IPS-NIHi7 (cell line): ENCODE results near the gene IGFN1.
A peak's percentile ranks its signal among the peaks of the same experiment; 100 is the strongest.
"Not testable (repeated sequence)": the region's sequence is repeated elsewhere in the genome, so short reads cannot be mapped to it uniquely, and the experiment has no call there.

Experiments
- DNase-seq: peaks from one replicate; pipeline ENCODE4 v3.0.0; 2012; ENCODE audit warnings: mixed read lengths; ENCODE audit errors: extremely low spot score

The IGFN1 gene

DNA sequence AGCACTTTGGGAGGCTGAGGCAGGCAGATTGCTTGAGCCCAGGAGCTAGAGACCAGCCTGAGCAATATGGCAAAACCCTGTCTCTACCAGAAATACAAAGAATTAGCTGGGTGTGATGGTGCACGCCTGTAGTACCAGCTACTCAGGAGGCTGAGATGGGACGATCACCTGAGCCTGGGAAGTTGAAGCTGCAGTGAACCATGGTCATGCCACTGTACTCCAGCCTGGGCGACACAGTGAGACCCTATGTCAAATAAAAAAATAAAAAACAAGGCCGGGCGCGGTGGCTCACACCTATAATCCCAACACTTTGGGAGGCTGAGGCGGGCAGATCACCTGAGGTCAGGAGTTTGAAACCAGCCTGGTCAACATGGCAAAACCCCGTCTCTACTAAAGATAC is 27.6 kb upstream of the IGFN1 start:
- DNase-seq = not testable (repeated sequence)

DNA sequence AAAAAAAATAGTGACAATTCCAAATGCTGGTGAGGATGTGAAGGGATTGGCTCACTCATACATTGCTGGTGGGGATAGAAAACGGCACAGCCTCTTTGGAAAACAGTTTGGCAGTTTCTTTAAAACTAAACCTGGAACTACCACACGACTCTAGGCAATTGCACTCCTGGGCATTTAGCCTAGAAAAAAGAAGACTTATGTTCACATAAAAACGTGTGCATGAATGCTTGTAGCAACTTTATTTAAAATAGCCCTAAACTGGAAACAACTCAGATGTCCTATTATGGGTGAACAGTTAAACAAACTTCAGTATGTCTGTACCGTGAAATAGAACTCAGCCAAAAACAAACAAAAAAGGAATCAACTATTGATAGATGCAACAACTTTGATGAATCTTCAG is 26.9 kb upstream of the IGFN1 start:
- DNase-seq = no peak

DNA sequence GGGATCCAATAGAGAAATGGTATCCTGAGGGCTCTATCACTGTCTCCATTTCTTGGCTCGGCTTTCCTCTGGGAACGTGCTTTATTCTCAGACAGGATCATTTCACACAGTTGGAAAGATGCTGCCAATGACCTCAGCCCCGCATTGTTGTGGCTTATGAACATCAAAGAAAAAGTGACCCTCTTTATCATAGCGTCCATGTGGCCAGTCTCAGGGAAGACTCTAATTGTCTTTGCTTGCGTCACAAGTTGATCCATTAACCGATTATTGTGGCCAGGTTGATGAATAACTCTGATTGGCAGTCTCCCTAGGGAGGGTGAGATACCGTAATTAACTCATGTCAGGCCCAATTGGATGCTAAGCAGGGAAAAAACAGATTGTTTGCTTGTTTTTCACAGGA is 26.0 kb upstream of the IGFN1 start:
- no peak for DNase-seq

DNA sequence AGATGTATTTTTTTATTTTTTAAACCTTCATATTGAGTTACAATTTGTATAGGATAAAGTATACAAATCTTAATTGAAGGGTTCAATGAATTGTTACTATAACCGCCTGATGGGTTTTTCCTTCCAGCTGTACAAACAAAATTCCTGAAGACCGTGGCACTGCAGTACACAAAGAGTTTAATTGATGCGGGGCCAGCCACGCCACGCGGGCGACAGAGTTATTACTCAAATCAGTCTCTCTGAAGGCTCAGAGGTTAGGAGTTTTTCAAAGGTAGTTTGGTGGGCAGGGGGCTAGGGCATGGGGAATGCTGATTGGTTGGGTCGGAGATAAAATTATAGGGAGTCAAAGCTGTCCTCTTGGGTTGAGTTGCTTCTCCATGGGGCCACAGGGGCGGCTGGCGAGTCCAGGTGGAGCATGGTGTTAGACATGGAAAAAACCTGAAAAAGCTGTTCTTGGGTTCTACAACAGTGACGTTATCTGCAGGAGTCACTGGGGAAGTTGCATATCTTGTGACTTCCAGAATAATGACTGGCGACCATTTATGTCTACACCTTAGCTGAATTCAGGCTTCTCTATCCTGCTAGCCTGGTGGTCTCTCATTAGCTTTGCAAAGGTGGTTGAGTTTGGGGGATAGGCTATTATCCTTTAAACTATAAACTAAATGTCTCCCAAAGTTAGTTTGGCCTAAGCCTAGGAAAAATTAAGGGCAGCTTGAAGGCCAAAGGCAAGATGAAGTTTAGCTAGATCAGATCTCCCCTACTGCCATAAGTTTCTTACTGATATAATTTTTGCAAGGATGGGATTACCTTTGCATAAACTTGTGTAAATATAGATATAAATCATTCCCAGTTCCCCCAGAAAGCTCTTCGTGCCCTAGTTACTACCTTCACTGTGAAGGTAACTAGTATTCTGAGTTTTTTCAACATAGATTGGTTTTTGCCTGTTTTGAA is 23.3 kb upstream of the IGFN1 start:
- DNase-seq = no peak

DNA sequence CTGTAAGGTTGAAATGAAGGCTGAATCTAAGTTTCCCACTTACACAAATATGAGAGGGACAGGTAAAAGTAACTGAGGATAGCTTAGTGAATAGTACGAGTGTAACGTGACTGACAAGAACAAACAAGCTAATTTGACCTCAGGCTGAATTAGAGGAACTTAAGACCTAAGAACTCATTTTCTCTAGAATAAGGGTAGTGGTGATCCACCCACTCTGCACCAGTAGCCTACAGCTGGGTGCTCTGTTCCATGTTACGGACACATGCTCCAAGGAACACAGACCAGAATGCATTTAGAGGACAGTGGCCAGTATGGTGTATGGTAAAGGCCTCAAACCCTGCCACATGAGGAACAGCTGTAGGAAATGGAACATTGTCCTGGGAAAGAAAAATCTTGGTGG is 21.4 kb upstream of the IGFN1 start:
- DNase-seq = no peak

DNA sequence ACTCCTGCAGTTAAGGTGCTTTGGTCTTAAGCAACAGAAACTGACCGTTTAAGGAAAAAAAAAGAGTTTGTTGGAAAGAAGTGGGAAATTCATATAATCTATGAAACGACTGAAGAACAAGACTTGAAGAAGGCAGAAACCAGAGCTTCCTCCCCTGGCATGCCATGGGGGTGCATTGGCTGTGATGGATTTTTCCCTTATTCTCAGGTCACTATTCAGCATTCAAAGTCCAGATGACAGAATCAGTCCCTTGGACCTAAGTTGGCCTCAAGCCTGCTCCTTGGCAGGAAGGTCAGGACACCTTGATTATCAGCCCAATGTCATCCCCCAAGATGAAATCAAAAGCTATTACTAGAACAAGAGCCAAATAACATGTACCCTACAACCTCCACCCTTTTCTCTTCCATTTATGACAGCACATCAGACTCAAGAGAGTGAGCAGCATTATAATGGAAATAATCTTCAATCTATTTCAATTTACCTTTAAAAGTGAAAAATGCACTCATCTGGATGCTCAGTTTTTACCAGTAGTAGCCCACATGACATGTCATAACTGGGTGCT is 20.6 kb upstream of the IGFN1 start:
- no peak for DNase-seq

DNA sequence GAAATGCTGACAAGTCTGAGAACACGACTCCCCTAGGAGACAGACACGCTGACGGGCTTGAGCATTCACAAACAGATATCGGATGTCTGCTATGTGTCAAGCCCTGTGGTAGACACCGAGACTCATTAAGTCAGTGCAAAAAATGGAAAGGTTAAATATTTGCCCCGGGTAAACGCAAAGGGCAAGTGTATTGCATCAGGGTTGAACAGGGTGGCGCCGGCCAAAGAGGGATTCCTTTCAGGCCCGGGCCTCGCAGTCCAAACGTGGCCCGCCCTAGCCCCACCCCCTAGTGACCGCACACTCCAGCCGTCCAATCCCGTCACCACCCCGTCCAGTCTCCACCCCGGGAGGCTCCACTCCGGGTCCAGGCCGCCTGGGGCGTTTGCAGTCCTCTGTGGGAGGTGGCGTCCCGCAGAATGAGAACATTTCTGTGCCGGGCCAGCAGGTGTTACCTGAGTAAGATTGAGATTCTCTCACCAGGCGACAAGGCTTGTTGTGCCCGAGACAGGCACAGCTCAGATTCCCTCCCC is 20.0 kb upstream of the IGFN1 start:
- DNase-seq = peak; percentile 98

DNA sequence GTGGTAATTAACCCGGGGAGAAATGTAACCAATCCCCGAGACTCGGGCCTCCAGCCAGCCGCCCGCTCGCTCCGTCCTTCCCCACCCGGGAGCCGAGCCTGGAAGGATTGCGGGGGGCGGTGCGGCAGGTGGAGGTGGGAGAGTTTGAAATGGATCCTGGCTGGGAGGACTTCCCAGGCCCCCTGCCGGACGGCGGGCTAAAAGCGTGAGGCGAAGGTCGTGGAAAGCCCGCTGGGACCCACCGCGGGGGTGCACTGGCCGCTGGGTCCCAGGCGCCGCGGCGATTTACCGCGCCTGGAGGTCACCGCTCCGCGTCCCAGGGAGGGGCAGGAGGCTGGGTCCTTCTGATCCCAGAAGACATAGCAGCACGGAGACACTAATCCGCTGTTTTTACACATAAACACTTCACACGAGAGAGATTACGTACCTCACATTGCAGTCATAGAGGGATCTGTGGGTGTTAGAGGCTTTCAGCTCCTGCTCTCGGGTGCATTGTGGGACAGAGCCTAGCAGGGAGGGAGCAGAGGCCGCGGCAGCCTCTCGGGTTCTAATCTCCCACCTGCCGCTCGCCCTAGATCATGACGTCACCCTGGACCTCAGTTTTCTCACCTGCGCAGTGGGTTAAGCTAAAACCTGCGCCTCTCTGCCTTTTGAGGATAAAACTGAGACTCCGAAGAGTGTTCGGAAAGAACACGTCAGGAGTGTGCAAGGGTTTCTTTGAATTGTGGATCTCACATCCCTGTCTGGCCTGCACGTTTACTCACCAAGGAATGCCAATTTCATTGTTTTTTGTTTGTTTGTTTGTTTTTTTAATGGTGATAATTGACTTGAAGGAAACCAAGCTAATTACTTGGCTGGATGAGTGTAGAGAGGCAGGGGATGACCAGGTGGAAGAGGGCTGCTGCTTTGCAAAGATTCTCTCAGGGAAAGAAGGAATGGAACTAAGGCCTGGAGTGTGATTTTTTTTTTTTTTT is 19.3 kb upstream of the IGFN1 start:
- DNase-seq = peak; percentile 60

DNA sequence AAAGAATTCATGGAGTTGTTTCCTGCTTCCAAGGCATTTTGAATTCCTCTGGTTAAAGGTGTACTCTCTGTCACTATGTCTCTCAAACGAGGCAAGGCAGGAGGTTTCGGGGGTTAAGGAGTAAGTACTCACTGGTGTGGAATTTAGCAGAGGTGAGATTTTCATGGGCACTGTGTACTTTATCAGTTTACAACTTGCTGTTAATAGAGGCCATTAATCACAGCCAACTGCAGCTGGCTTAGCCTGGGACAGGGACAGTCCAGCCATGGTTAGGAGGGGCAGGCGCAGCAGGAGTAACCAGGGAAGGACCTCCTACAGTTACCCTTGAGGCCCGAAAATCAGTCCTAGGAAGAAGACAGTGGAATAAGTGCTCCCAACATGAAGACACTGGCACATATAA is 18.3 kb upstream of the IGFN1 start:
- no peak for DNase-seq

DNA sequence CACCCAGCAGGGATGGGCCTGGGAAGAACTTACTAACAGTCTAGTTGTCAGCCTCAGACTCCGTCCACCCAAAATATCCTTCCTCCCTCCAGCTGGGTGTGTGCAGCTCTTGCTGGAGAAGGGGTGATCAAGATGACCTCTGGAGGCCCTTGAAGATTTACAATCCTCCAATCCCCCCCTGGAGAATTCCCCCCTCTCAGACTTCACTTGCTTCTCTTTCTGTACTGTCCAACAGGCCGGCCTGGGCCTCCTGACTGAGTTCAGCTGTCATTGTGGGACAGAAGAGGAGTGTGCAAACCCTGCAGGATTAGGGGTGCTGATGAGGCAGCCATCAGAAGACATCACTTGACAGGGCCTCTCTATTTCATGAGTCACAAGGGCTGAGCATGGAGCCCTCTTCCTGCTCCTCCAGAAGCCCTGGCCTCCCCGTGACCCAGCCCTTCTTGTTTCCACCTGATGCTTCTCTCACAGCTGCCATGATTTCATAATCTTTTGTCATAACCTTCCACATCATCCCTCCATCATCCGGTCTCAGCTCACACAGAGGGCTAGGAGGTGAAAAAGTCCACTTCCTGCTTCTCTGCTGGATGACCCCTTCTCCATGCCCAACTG is 17.5 kb upstream of the IGFN1 start:
- no peak for DNase-seq

DNA sequence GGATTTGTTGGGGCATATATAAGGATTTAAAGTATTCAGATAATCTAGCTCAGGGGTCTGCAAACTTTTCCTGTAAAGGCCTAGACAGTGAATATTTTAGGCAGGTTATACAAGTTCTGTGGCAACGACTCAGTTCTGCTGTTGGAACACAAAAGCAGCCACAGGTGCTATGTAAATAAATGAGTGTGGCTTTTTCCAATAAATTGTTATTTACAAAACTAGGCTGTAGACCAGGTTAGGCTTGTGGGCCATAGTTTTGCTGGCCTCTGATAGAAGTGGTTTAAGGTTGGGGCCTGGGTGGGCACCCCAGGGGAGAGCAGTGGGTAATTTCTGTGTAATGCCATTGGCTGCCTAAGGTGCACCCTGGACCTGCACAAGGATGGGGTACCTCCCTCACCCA is 16.9 kb upstream of the IGFN1 start:
- no peak for DNase-seq

DNA sequence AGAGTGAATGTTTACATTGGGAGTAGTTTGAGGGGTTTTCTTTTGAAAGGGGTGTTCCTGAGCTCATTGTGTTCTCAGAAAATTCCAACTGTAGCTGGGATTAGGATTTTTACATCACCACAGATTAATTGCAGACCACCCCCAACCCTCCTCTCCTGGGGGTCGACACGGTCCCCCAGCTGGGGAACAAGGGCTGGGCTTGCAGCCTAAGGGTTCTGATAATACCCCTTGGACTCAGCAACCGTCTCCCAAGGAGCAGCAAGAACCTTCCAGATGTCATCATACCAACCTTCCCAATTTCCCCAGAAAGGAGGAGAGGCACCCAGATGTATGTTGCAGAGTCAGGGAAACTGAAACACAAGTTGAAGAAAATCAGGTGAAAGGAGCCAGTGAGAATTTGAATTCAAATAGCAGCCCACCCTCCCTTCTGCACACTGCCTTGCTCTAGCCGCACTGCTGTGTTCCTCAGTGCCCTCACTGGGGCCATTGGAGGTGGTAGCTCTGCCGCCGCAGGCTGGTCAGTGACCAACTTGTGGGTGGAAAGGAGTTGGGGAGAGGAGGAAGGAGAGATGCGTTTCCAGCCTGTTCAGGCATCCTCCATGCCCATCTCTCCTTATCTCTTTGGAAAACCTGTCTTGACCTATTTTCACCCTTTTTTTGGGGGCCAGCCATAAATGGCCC is 14.7 kb upstream of the IGFN1 start:
- DNase-seq = no peak

DNA sequence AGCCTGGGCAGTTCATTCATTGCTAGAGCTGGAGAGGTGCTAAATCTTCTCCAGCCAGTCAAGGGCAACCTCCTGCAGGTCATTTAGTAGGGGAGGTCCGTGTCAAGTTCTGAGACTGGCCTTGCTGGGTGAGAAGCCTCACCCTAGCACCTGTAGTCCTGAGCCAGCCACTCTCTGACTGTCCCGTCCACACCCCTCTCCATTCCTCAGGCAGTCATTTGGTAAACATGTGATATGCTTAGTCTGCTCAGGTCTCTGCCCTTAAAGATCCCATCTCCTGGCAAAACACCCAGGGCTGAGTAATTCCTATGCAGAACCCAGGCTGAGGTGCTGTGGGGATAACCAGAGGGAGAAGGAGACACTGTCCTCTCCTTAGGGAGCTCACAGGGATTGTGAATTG is 13.7 kb upstream of the IGFN1 start:
- DNase-seq = no peak

DNA sequence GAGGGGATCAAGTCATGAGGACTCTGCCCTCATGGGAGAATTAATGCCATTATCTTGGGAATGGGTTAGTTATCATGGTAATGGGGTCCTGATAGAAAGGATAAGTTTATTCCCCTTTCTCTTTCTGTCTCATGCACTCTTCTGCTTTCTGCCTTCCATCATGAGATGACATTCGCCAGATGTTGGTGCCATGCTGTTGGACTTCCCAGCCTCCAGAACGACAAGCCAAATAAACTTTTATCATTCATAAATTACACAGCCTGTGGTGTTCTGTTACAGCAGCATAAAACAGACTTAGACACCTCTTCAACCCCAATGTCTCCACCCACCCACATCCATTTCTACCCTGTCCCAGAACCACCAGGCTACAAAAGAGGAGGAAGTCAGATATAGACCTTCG is 11.9 kb upstream of the IGFN1 start:
- DNase-seq = no peak

DNA sequence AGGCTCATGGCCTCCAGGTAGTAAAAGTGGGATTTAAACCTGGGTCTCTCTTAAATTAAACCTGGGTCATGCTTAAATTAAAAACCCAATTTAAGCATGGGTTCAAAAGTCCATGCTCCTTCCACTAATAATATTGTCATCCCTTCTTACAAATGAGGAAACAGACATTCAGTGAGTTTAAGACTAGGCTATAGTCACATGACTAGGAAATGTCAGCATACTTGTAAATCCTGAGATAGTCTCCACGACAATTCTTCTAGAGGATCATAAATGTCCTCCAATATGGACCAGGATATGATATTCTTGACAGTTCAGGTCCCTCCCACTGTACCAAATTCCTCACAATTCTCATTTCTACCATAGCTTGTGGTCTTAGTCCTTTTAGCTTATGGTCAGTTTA is 10.5 kb upstream of the IGFN1 start:
- DNase-seq = no peak

DNA sequence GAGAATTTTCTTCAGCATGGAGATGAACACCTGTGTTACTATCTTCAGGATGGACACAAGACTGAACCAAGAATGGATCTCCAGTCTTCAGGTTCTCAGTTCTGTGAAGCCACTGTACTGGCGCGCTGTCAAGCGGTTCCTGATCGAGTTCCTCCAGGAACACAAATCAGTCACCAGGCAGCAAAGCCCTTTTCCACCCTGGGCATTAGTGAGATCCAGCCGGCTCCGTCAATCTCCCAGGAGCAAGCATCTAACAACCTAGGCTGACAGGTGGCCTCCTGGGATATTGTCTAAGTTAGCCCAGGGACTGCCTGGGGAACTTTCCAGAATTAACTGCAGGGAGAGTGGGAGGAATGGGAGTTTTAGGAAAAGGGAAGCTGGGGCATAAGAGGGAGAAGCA is 9.7 kb upstream of the IGFN1 start:
- DNase-seq = no peak

DNA sequence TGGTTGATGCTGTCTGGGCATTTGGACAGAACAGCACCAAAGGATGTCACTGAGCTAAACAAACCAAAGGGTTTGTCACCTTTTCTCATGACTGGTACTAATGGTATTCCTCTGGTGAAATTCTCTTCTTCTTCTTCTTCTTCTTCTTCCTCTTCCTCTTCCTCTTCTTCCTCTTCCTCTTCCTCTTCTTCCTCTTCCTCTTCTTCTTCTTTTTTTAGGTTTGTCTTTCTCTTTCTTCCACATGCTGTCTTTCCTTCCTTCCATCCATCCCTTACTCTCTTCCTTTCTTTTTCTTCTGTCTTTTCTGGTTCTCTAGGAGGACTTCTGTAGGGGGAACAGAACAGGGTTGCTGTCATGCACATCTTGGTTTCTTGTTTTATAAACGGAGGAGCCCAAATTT is 9.3 kb upstream of the IGFN1 start:
- DNase-seq = no peak

DNA sequence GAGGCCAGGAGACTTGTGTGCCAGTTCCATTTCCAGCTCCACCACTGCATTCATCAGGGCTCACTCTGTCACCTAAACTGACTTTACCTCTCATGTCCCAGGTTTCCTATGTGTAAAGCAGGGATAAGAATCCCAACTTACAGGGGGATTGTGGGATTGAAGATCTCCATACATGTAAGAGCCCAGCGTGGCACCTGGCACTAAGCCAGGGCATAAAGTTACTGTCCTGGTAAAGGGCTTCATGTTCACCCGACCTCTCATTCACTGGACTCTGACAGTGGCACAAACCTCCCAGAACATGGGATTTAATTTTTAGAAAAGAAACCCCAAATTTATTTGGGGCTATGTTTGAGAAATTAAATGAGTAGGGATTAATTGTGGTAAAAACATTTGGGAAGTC is 8.9 kb upstream of the IGFN1 start:
- no peak for DNase-seq

DNA sequence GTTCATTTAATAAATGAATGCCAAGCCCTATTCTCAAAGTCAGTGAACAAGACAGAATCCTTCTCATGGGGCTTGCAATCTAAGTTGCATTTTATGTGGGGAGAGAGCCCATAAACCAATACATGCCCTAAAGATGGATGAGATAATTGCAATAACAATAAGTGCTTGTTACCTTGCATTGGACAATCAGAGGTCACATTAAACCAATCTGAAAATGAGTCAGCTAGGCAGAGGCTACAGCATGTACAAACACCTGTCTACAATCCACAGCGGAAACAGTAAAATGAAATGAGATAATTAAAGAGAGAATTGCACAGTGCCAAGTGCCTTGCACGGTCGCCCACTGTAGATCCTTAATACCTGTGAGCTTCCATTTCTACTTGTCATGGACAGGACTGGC is 7.4 kb upstream of the IGFN1 start:
- no peak for DNase-seq

DNA sequence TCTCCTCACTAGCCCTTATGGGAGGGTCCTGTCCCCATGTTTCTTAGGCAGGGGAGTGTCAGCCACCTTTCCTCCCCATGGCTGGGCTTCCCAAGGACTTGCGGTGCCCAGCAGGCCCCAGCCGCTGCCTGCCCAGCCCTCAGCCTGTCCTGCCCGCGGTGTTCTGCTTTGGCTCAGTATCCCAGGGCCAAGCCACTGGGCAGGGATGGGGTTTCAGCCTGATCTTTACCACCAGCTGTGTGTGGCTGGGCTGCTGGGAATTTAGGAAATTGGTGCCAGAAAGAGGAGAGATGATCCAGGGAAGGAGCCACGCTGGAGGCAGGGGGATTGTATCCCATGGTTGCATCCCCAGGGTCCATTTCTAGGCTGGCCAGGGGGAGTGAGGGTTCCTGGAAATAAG is 6.9 kb upstream of the IGFN1 start:
- no peak for DNase-seq
